AG04449 (cell line): Measurements from ENCODE around the gene NOP9.
"Not testable (repeated sequence)": the region's sequence is repeated elsewhere in the genome, so short reads cannot be mapped to it uniquely, and the experiment has no call there.

Source experiments
- CTCF ChIA-PET: fragments of 350-600 bp; formaldehyde crosslinking; extraction: SDS; loops from one replicate; lab custom pipeline; 2021; ENCODE audit warnings: antibody characterized with exemption; lab: Yijun Ruan, JAX
- POLR2A ChIA-PET: fragments of 400-600, 350-600 bp; formaldehyde crosslinking; extraction: SDS; loops from one replicate; lab custom pipeline; 2020; ENCODE audit warnings: antibody characterized with exemption, inconsistent platforms; lab: Yijun Ruan, JAX
- DNase-seq: peaks from one replicate; pipeline ENCODE4 v3.0.0-alpha.2; 2010; ENCODE audit warnings: low read depth, low spot score
- H3K4me3 ChIP-seq: 2 replicates; pipeline ENCODE4 v1.5.1; 2011; ENCODE audit warnings: low read depth, mild to moderate bottlenecking, control low read depth, low read length
- CTCF ChIP-seq: IDR thresholded peaks from one replicate; pipeline ENCODE4 v1.5.1; 2011; ENCODE audit warnings: mild to moderate bottlenecking, moderate library complexity, low read length, control low read depth, inconsistent platforms; ENCODE audit not compliant: insufficient read depth; ENCODE audit errors: missing control alignments

NOP9 gene

GRCh38 chr14:24353559-24354481 lies 54.2 kb downstream of the NOP9 start:
- CTCF ChIA-PET: interaction anchor here (0.6 to 1.6 kb wide), 5 partner anchors 12 to 83 kb away, joined by 3 to 9 read pairs (median 4); partner anchors contain the start of gene CIDEB
- DNase-seq: no peak
- POLR2A ChIA-PET: interaction anchor here (1.3 kb wide), 1 partner anchor 12 kb away, joined by 4 read pairs; no protein-coding TSS in a partner anchor
- H3K4me3 ChIP-seq: no peak overlapping the region
- no peak for TF ChIP-seq CTCF

- POLR2A ChIA-PET, H3K4me3 ChIP-seq, DNase-seq: not testable (repeated sequence)
- CTCF ChIA-PET: interaction anchor here (0.6 to 1.6 kb wide), 5 partner anchors 11 to 82 kb away, joined by 3 to 9 read pairs (median 4); partner anchors contain the start of gene CIDEB
Measured at GRCh38 chr14:24354482-24354825, 54.8 kb downstream of the NOP9 start.

- CTCF ChIA-PET: interaction anchor here (1.1 to 2.9 kb wide), 3 partner anchors 11 to 82 kb away, joined by 3 to 16 read pairs (median 9); no protein-coding TSS in a partner anchor
- POLR2A ChIA-PET: no interaction called here
- TF ChIP-seq CTCF: no peak
- DNase-seq: no peak
- no peak overlapping the region for H3K4me3 ChIP-seq
Measured at GRCh38 chr14:24355009-24355408, 55.4 kb downstream of the NOP9 start.

- no peak for DNase-seq
- H3K4me3 ChIP-seq: no peak overlapping the region
- no peak for TF ChIP-seq CTCF
- ChIA-PET POLR2A (interaction anchor here (2.3 kb wide), 1 partner anchor 10 kb away, joined by 7 read pairs; no protein-coding TSS in a partner anchor), CTCF (interaction anchor here (0.8 to 3.2 kb wide), 6 partner anchors 10 to 81 kb away, joined by 3 to 16 read pairs (median 4); partner anchors contain the start of genes ADCY4, KHNYN and LTB4R2)
Measured at GRCh38 chr14:24356208-24356607, 56.6 kb downstream of the NOP9 start.
